Measurements from ENCODE around the gene CSH2.
"Not testable (repeated sequence)": the region's sequence is repeated elsewhere in the genome, so short reads cannot be mapped to it uniquely, and the experiment has no call there.

- TF ChIP-seq CTCF (IDR thresholded peaks at IDR 0.05; ENCODE audit: low read depth, low read length, poor library complexity, severe bottlenecking); EZH2phosphoT487 (IDR thresholded peaks at IDR 0.05; ENCODE audit: borderline replicate concordance, low read length): not testable (repeated sequence)
These were observed 42.3 kb upstream of the CSH2 start for GRCh38 chr17:63915753-63916152.
